Activated naive CD4-positive, alpha-beta T cell treated with anti-CD3 and anti-CD28 coated beads, Interleukin-2, amount 50 U/mL, for 72 hours (primary cell): ENCODE measurements around the gene SGMS1. TPM values are rescaled to one million over a fixed set of nuclear protein-coding genes. Genes with fewer than 3 reads are reported as not detected.
"Not testable (repeated sequence)": the region's sequence is repeated elsewhere in the genome, so short reads cannot be mapped to it uniquely, and the experiment has no call there.

Experiments
- ATAC-seq, 2 donors: fragments of 150-1000 bp; cut with Tn5 transposase; 2 replicates each; pipeline ENCODE4 v1.10.0; 2021; ENCODE audit warnings: mild to moderate bottlenecking in 2 of 2, moderate library complexity in 2 of 2
- DNase-seq, 2 donors: peaks; one replicate each; pipeline ENCODE4 v3.0.0; 2021 to 2022; ENCODE audit warnings: low spot score in 2 of 2
- H3K27ac Mint-ChIP-seq, 2 donors: one replicate each; pipeline ENCODE4 v1.8.0; 2022; ENCODE audit warnings: mild to moderate bottlenecking in 2 of 2, mixed read lengths in 2 of 2
- H3K36me3 Mint-ChIP-seq, 2 donors: one replicate each; pipeline ENCODE4 v1.8.0; 2022; ENCODE audit warnings: mixed read lengths in 2 of 2
- H3K9me3 Mint-ChIP-seq, 2 donors: one replicate each; pipeline ENCODE4 v1.8.0; 2022; ENCODE audit warnings: mixed read lengths in 2 of 2
- total RNA-seq, 2 donors: library from RNA; stranded (reverse); gene quantifications; one replicate each; pipeline ENCODE4 v1.2.3, GENCODE V29; 2022

The SGMS1 gene
- total RNA-seq, 2 donors from 2014 or later, result 8.1 to 11.2 TPM

DNA sequence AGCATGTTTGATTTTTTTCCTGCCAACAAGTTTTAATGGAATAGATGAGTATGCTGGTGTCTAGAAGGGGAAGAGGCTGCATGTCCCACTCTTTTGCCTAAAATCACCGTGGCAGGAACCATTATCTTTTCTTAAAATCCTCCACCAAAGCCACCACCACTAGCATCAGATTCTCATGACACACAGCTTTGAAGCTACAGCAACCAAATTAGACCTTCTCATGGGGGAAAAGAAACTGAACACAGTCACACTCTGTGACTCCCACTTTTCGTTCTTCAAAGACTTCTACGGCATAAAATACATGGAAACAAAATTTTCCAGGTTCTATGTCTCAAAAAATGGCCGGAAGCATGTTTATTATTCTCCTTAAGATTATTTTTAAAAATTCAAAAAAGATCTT, 81.8 kb downstream of the SGMS1 start:
- Mint-ChIP-seq H3K27ac (peak overlapping the region; percentile 51 to 71), H3K9me3 (peaks cover under 1% of the 10 kb centered on the region in 2 donors), H3K36me3 (peaks cover 0 to 14% of the 10 kb centered on the region in 2 donors)
- ATAC-seq (no peak), DNase-seq (no peak)

DNA sequence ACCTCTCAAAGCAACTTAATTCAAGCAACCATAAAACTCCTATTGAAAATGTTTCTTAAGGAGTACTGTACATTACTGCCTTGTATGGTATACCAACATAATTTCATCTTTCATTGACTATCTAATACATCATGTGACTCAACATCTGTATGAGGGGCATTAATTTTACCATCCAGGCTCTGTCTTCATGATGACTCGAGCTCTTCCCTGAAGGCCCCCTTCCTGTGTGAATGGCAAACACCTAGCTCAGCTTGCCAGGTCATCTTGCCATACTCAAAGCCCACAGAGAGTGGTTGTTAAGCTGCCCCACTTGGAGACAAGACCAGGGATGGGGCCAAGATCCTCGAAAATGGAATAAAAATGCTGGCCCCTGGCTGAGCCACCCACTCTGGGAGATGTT, 82.4 kb downstream of the SGMS1 start:
- ATAC-seq, result no peak
- no peaks in the 10 kb centered on the region for H3K9me3 Mint-ChIP-seq
- peaks cover 0 to 12% of the 10 kb centered on the region in 2 donors for H3K36me3 Mint-ChIP-seq
- peak overlapping the region; percentile 71 to 74 for H3K27ac Mint-ChIP-seq
- no peak for DNase-seq

DNA sequence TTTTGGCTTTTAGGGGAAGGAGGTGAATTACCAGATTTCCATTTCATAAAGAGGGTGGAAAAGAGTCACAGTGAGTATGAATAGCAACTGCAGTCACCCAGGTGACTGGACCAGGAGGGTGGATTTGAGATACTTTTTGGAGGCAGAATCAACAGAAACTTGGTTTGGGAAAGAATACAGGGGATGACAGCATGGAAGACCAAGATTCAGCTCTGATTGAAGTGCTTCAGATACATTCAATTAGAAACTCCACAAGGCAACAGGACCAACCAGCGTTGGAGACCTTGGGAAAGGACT, 83.0 kb downstream of the SGMS1 start:
- H3K36me3 Mint-ChIP-seq, result peaks cover 0 to 7% of the 10 kb centered on the region in 2 donors
- H3K27ac Mint-ChIP-seq, result peak overlapping the region; percentile 71 to 92
- no peaks in the 10 kb centered on the region for H3K9me3 Mint-ChIP-seq
- ATAC-seq (peak; percentile 60 to 76), DNase-seq (no peak)

DNA sequence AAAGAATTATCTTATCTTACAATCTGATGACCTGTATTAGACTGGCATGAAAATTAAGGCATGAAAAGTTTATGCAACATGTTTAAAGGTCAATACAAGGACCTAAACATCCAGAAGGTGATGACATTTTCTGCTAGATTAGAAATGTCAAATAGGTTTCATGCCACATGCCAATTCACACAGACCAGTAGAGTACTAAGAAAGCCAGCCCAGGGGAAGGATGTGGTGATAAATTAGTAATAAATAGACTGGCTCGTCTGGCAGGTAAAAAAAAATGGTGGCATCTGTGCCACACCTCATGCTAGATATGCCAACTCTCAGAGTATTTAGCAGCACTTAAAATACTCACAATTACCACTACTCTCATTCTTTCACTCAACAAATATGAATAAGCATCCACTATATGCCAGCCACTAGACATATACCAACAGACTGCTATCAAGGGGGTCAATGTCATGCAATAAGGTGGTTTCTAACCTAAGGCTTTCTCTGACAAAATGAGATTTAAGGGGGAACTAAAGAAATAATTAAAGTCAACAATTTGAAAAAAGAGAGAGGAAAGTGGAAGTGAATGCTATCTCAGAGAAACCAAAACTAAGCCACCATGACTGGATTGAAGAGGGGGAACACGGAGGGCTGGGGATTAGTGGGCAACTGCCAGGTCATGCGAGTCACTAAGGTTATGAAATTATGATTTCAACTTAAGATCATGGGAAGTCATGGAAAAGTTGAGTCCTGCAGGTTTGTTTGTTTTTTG, 83.5 kb downstream of the SGMS1 start:
- peak overlapping the region; percentile 71 to 92 for H3K27ac Mint-ChIP-seq
- peaks cover 0 to 2% of the 10 kb centered on the region in 2 donors for H3K36me3 Mint-ChIP-seq
- no peaks in the 10 kb centered on the region for H3K9me3 Mint-ChIP-seq
- ATAC-seq, result peak; percentile 58 to 79
- peak in 1 of 2 donors; percentile 28 for DNase-seq

DNA sequence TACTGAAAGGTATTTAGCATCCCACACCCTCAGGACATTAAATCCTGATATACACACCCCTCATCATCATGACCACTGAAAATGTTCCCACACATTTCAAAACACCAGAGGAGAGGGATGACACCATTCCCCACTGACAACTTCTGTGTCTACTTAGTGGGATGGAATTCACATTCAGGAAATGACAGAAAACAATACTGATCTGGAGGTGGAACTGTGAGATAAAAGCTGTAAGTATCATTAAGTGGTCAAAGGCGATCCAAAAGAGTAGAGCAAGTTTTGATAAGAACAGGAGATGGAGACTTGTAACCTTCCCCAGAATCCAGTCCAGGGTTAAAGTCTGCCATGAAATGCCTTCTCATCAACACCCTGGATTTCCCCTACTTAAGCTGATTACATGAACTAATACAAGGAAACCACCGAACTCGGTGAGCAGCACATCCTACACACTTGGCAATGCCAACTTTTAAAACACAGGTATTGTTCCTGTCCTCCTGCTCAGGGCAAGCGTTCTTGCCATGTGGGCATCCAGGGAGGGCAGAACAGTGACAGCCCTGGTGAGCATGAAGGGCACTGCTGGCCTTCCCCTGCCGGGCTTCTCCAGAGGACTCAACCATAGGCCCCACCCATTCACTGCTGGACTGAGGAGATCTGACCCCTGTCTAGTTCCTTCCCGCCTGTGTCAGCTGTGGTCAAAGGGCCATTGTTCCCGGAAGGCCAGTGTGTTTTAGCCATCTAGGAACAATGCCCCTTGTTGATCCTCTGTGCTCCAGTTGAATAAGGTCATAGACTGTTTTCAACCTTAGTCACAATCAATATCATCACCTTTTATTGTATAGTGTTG, 85.0 kb downstream of the SGMS1 start:
- Mint-ChIP-seq H3K36me3 (no peaks in the 10 kb centered on the region), H3K9me3 (no peaks in the 10 kb centered on the region), H3K27ac (peak overlapping the region; percentile 75 to 76)
- no peak for DNase-seq
- peak; percentile 45 to 54 for ATAC-seq

DNA sequence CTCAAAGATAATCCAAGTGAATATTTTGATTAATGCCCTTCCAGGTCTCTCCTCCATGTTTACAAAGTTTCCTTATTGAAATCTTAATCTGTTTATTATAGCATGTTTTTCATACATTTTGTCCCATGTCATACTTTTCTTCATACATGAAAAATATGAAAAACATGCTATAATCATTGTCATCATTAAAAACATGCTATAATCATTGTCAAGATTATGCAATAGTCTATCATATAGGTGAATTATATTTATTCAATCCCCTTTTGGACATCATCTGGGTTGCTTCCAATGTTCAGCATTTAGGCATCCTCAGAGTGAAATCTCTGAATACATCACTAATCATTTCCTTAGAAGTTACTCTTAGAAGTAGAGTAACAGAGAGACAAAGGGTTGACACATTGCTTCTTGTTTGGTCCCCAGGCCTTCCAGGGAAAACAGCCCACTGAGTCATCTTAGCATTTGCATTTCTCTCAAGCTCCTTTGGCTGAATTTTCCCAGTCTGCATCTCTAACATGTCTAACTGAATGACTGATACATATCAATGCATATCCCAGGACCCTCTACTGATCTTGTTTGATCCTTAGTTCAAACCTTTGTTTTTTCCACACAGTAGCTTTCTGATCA, 87.0 kb downstream of the SGMS1 start:
- H3K9me3 Mint-ChIP-seq, result no peaks in the 10 kb centered on the region
- ATAC-seq (peak in 1 of 2 donors; percentile 30), DNase-seq (no peak)
- no peak overlapping the region for H3K27ac Mint-ChIP-seq
- no peaks in the 10 kb centered on the region for H3K36me3 Mint-ChIP-seq

DNA sequence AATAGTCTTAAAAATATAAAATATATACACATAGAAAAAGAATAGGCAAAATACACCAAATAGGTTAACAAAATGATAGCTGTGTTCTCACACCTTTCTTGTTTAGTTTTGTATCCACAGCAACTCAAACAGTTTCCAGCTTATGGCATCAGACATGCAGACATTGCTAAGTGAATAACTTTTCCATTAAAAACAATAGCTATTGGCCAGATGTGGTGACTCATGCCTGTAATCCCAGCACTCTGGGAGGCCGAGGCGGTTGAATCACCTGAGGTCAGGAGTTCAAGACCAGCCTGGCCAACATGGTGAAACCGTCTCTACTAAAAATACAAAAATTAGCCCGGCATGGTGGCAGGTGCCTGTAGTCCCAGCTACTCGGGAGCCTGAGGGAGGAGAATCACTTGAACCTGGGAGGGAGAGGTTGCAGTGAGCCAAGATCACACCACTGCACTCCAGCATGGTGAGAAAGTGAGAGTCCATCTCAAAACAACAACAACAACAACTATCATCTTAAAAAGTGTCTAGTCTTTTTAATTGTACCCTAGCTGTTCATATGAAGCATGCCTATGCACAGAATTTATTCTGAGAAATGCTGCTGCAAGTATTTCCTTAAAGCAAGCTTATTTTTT, 88.9 kb downstream of the SGMS1 start:
- ATAC-seq, result peak in 1 of 2 donors; percentile 47
- not testable (repeated sequence) for H3K36me3 Mint-ChIP-seq, H3K27ac Mint-ChIP-seq, DNase-seq, H3K9me3 Mint-ChIP-seq

DNA sequence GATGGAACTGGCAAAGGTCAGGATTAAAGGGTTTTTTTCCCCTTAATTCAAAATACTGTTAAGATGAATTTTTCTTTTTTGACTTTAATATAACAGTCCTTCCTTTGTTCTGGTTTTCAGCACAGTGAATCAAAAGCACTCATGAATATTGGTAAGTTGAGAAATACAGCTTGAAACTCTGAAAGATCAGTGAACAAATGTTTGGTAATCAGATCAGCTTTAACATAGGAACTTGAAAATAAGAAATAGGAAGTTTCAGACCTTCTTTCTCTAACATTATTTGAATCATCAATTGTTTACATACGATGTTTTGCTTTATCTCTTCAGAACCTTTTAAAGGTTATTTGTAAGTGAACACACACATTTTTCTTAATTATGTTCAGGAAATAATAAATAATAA, 90.5 kb downstream of the SGMS1 start:
- H3K27ac Mint-ChIP-seq, result no peak overlapping the region

DNA sequence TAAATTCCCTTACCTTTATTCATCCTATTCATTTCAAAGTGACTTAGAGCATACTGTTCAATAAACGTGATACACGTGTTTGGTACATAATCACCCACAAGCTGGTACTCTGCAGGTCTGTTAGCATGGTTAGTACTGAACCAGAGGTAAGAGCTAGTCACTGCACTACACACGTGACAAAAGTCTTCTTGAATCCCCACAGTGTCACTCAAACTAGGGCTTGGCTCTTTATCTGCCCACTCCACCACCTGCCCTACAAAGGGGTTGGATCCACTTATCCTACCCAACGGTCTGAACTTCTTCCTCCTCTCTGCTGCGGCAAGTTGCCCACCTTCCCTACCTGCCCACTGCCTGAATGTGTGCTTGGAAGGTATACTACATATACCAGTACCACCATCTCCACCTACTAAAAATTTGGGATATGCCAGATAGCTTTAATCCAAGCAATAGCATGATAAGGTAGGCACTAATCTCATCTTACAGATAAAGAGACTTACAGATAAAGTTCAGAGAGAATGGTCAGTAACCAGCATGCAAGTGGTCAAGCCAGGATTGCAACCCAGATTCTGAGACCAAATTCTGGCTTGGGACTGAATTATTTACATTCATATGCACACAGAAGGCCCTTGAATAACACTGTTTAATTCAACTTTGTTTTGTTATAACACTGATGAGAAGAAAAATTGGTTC, 92.2 kb downstream of the SGMS1 start:
- Mint-ChIP-seq H3K27ac (no peak overlapping the region), H3K9me3 (no peaks in the 10 kb centered on the region), H3K36me3 (peaks cover 0 to under 1% of the 10 kb centered on the region in 2 donors)
- ATAC-seq (no peak), DNase-seq (no peak)

More for the DNA sequence above, 90.5 kb downstream of the SGMS1 start:
- ATAC-seq (no peak), DNase-seq (no peak)
- H3K36me3 Mint-ChIP-seq, result no peaks in the 10 kb centered on the region
- H3K9me3 Mint-ChIP-seq, result no peaks in the 10 kb centered on the region

DNA sequence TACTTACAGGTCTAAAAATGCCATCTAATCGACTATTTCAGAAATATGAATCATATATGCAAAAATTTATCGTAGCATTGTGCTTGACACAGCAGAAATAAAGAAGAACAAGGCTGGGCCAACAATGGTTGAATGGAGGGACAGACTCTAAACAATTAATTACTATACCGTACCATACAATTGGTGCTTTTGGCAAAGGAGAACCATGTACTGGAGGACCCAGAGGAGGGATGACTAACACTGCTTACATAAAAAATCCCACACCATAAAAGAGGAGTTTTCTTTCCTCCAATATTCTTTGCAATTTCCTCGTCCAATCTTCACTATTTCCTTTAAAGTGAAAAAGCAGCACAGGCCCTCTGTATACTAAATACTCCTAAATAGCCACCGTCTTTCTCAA, 94.1 kb downstream of the SGMS1 start:
- peaks cover 8 to 15% of the 10 kb centered on the region in 2 donors for H3K36me3 Mint-ChIP-seq
- no peak for ATAC-seq
- no peak for DNase-seq
- no peak overlapping the region for H3K27ac Mint-ChIP-seq
- peaks cover 0 to 5% of the 10 kb centered on the region in 2 donors for H3K9me3 Mint-ChIP-seq

DNA sequence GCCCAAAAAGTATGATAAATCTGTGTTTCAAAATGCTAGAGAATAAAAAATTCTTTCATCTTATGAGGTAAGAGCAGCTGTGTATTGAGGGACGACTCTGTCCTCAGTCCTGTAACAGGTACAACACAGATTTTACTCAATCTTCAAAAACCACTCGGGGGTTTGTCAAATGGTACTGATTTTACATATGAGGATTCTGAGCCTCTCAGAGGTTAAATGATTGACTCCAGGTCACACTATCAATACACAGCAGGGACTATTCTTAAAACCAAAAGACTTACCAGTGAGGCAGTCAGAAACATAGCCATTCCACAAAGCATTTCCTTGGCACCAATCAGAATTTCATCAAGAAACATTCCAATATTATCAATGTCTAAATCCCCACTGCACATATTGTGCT, 95.5 kb downstream of the SGMS1 start:
- H3K36me3 Mint-ChIP-seq, result peaks cover 8 to 15% of the 10 kb centered on the region in 2 donors
- peak overlapping the region in 1 of 2 donors; percentile 38 for H3K27ac Mint-ChIP-seq
- no peak for ATAC-seq
- H3K9me3 Mint-ChIP-seq, result peaks cover 0 to 5% of the 10 kb centered on the region in 2 donors
- DNase-seq, result no peak

DNA sequence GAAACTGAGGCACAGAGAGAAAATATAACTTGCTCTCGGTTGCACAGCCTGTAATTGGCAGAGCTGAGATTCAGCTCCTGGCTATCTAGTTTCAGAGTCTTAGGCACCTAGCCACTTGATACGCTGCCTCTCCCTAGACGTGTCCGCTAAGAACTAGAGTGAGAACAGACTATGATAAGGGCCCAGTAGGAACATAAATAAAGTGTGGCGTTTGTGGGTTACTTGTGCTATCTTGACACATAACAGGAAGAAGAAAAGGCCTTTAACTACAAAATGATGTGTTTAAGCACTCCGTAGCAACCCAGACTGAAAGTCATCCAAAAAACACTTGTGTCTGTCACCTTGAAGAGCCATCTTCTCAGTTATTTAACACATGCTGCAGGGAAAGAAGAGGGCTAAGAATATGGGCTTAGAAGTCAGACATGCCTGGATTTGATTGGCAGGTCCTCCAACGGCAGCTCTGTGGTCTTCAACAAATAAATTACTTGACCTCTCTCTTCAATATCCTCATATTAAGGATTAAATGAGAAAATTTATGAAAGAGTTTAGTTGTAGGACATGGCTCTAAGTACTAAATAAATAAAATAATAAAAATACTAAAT, 96.2 kb downstream of the SGMS1 start:
- H3K36me3 Mint-ChIP-seq, result peaks cover 8 to 15% of the 10 kb centered on the region in 2 donors
- peak; percentile 90 to 98 for ATAC-seq

DNA sequence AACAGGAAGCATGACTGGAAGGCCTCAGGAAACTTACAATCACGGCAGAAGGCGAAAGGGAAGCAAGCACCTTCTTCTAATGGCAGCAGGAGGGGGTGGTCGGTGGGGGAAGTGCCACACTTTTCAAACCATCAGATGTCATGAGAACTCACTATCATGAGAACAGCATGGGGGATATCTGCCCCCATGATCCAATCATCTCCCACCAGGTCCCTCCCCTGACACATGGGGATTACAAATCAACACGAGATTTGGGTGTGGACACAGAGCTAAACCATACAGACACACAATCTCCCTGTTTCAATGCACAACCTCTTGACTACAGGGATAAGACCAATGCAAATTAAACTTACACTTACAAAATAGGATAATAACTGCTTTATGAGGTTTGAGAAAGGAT, 97.6 kb downstream of the SGMS1 start:
- Mint-ChIP-seq H3K36me3 (peaks cover 8 to 15% of the 10 kb centered on the region in 2 donors), H3K9me3 (peaks cover 0 to 5% of the 10 kb centered on the region in 2 donors), H3K27ac (no peak overlapping the region)
- ATAC-seq, result no peak
- DNase-seq, result no peak

More for the DNA sequence above, 96.2 kb downstream of the SGMS1 start:
- DNase-seq, result no peak
- Mint-ChIP-seq H3K9me3 (peaks cover 0 to 5% of the 10 kb centered on the region in 2 donors), H3K27ac (no peak overlapping the region)

DNA sequence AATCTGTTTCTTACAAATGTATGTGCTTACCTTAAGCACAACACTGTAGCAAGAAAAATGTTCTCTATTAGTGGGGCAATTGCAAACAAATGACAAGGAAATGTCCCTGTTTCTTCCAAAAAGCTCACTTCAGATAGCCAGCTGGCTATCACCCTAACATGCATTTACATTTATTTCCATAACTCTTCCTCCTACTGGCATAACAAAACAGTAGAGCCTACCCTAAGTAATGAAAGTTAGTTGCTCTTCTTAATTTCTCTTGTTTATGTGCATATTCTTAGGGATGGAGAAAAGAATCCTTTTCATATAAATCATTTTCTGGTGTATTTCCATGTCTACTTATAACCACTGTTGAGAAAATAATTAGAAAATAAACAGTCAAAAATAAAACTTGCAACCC, 100.4 kb downstream of the SGMS1 start:
- peaks cover 8 to 15% of the 10 kb centered on the region in 2 donors for H3K36me3 Mint-ChIP-seq
- no peak overlapping the region for H3K27ac Mint-ChIP-seq
- no peak for DNase-seq
- no peak for ATAC-seq
- peaks cover 0 to 5% of the 10 kb centered on the region in 2 donors for H3K9me3 Mint-ChIP-seq

DNA sequence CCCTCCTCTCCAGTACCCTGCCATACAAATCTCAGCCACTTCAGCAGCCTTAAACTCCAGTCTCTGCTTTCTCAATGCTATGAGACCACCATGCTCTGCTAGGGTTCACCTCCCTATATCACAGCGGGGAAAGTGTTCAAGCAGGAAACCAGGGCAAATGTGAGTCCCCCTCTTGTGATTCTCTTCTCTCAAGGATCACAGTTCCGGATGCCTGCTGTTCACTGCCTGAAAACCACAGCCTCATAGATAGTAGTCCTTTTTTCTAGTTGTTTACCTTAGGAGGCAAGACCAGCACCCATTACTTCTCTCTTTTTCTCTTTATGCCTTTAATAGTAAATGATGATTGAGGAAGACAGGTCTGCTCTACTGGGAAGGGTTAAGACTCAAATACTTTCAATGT, 100.8 kb downstream of the SGMS1 start:
- ATAC-seq, result no peak
- peaks cover 0 to 5% of the 10 kb centered on the region in 2 donors for H3K9me3 Mint-ChIP-seq

DNA sequence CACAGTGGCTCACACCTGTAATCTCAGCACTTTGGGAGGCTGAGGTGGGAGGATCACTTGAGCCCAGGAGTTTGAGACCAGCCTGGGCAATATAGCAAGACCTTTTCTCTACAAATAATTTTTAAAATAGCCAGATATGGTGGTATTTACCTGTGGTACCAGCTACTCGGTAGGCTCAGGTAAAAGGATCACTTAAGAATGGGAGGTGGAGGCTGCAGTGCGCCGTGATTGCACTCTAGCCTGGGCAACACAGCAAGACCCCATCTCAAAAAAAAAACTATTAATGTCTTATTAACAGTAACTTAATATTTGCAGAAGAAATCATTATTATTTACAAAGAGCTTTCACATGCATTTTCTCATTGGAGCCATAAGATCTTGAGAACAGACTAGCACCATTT, 103.6 kb downstream of the SGMS1 start:
- no peak for ATAC-seq
- no peak for DNase-seq
- Mint-ChIP-seq H3K27ac (no peak overlapping the region), H3K36me3 (peaks cover 0 to 1% of the 10 kb centered on the region in 2 donors), H3K9me3 (no peaks in the 10 kb centered on the region)

More for the DNA sequence above, 100.8 kb downstream of the SGMS1 start:
- DNase-seq, result no peak
- peaks cover 8 to 15% of the 10 kb centered on the region in 2 donors for H3K36me3 Mint-ChIP-seq
- H3K27ac Mint-ChIP-seq, result no peak overlapping the region
